HG03460 (cell line): ENCODE measurements around the gene CDC20.
A peak's percentile ranks its signal among the peaks of the same experiment; 100 is the strongest.
"Not testable (repeated sequence)": the region's sequence is repeated elsewhere in the genome, so short reads cannot be mapped to it uniquely, and the experiment has no call there.

ENCODE experiments used
- ATAC-seq: cut with Tn5 transposase; IDR thresholded peaks from one replicate; pipeline ENCODE4 v1.9.1; 2021; ENCODE audit not compliant: unreplicated experiment

The CDC20 gene

DNA sequence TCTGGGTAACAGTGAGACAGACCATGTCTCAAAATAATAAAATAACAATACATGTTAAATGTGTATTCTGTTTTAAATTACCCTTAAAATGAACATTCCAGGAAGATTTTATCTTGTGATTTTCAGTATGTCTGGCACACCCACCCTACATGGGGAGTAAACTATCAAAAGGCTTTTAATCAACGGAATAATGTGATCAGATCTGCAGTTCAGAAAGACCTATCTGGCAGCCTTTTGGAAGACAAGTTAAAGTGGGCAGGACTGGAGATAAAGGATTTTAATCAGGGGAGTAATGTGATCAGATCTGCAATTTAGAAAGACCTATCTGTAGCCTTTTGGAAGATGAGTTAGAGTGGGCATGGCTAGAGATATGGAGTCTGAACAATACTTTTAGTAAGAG lies 20.7 kb downstream of the CDC20 start:
- no peak for ATAC-seq

DNA sequence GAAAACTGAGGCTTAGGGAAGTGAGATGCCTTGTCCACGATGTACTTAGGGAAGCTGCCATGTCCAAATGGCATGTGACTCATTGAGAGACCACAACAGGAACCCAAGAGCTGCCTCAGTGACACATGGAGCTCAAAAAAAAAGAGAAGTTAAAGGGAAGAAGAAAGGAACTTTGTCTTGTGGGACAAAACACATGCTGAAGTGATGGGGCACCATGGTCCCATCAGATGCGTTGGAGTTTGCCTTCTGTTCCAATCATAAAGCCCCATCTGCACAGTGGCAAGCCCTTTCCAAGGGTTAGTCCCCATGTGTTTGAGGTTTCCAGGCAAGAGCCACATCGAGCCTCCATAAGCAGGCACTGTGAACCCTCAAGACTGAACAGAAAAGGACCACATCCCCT lies 22.8 kb downstream of the CDC20 start:
- no peak for ATAC-seq

DNA sequence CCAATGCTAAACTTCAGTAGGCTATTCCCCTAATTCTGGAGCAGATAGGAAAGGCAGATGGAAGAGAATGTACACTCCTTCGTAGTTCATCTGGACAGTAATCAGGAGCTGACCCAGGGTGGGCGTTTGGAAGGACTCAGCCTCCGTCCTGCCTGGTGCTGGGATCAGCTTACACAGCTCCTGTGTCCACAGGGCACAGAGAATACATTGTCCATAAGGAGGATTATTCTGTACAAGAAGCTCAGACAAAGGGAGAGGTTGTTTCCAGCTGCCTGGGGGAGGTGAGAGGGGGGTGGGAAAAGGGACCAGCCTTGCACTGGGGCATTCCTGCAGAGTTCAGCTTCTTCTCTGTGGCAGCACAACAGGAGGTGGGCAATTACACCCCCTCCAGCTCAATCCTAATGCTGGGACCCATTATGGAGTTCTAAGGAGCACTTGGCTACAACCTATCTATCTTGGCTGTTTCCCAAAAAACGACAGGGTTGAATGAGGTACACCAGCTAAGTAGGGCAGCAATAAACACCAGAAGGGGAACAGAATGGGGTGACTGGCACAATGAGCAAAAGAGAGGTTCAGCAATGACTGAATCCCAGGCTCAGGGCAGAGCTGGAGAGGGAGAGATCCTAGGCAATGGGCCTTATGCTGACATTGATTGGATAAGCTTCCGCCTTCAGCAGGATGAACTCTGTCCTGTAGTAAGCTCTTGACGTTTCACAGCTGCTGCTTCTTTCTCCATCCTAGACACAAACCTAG lies 23.4 kb downstream of the CDC20 start:
- ATAC-seq = no peak

DNA sequence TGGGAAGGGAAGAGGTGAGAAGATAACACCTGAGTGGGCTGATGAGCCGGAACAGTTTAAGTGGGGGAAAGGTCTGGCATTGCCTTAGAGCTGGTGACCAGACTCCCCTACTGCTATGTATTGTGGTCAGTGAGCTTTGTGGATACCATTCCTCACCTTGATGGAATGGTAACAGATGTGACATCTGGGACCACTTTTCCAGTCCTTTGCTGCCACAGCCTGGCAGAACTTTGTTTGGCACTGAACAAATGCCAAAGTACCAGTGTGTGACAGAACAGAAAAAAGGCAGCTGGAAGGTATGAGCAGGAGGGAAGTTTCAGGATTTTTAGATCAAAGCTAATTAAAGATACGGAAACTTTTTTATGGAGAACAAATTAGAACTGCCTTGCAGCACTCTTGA lies 24.7 kb downstream of the CDC20 start:
- ATAC-seq = no peak

DNA sequence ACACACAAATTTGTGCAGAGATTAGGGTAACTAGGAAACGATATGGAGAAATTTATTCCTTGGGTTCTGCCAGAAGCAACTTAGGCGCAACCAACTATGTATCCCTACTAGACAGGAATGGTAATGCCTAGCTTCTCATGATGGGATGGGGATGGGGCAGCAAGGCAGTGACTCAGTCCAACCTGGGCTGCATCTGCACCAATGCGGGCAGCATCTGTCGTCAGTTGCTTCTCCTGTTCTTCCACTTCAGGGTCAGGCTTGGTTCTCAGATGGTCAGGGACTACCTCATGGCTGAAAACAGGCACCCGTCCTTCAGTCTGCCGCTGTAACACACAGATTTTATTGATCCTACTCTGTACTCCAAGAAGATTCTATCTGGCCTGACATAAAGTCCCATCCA lies 27.9 kb downstream of the CDC20 start:
- no peak for ATAC-seq

DNA sequence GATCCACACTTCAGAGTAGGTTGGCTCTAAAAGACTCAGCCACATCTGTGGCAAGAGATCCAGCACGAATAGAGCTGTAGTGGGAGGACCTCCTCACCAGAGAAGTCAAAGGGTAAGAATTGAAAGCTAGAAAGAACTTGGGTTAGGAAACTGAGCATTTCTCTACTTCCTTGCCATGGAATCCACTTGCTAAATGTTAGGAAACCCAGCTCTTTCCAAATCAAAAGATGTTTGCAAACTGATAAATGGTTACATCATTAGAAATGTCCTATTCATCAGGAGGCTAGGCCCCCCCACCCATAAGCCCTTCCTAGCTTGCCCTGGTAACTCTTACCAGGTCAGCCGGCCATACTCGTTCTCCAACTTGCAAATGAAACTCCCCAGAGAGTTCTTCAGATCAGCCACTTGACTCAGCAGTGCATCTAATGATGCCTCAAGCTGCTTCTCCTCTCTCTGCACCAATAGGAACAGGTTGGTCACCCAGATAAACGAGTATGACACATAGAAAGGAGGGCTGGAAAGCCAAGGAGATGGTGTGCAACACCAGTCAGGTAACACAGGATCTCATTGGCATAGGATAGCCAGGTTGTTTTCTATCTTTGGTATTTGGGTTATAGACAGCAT lies 29.3 kb downstream of the CDC20 start:
- ATAC-seq = no peak

DNA sequence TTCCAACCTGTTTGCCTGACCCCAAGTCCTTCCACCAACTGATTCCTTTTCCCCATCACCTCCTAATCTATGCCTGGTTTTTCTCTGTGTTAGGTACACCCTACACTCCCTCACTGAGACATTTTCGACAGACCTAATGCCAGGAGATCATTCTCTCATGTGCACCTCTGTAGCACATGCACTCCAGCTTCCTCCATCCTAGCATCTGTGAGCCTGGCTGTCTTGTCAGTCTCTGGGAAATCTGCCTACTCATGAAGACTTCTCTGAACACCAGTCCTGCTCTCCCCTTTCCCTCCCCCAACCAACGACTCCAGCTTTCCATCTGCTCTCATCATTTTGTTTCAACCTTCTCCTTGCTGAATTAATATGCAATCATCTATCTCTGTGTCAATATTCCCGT lies 29.8 kb downstream of the CDC20 start:
- ATAC-seq = no peak

DNA sequence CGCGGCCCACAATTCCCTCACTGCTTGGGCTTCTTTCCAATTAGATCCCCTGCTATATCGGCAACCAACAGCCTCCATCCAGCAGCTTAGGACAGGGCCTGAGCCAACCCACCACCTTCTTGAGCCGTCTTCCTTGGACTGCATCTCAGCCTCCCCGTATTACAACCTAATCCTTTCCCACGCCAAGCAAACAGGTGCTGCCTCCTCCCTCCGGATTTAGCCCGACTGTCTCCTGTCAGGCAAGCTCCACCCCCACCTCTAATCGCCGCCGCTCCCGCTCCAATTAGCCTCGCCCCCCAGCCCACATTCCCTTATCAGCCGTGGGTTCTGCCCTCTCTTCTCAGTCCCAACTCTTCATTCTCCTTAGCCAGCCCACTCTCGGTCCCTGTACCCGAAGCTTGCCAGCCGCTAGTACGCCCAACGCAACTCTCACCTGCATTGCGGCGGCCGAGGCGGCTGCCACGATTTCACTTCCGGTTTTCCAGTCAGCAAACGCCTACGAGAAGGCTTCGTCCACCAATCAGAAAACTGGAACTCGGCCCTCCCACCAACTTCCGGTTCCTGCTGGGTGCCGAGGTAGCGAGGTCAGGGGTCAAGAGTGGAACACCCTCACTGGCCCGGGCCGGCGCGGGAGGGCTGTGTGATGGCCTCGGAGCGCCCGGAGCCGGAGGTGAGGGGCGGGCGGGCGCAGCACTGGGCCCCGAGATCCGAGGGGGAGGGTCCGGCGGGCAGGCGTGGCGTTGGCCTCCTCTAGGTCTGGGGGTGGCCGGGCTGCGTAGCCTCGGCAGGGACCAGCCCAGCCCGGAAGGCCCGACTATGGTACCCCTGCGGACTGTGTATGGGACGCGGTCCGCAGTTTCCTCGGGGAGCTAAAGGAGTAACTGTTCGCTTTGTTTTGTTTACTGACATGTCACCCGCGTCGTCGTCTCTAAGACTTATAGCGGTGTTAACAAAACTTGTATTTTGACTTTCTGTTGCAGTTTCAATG lies 30.8 kb downstream of the CDC20 start, which contains the start of the genes MED8 and SZT2:
MED8 (minus strand) TSS at position 475 of the 988 bp plus-strand sequence; CDS start at position 439, 36 bp downstream.
SZT2 (plus strand) TSS at position 574 of the 988 bp plus-strand sequence; CDS start at position 644, 70 bp downstream.
- peak; percentile 87 for ATAC-seq

DNA sequence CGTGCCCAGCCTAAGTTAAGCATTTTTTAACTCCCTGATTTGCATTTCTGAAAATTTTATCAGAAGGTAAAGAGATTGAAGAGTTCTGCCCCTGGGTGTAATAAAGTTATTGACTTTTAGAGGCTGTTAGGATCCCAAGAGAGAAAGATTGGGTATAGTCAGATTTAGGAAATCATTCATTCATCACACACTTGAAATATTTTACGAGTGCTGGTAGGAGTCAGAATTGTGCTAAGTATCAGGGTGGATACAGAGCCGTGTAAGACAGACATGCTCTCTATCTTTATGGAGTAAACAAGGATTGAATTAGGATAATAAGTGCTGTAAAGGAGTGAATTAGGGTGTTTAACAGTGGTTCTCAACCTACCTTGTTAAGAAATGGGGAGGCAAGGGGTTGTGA lies 33.9 kb downstream of the CDC20 start:
- no peak for ATAC-seq

DNA sequence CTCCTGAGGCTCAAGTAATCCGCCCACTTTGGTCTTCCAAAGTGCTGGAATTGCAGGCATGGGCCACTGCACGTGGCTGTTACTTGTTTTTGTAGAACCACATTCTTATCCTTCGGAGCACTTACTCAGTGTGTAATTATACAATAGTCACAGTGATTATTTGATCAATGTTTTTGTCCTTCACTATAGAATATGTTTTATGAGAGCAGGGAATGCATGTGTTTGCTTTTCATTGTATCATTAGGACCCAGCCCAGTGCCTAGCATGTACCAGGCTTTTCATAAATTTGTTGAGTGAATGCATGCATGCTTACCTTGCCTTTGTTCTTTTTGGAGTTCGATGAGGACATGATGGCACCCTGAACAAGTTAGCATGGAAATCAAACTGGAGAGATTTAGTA lies 36.7 kb downstream of the CDC20 start:
- no peak for ATAC-seq

DNA sequence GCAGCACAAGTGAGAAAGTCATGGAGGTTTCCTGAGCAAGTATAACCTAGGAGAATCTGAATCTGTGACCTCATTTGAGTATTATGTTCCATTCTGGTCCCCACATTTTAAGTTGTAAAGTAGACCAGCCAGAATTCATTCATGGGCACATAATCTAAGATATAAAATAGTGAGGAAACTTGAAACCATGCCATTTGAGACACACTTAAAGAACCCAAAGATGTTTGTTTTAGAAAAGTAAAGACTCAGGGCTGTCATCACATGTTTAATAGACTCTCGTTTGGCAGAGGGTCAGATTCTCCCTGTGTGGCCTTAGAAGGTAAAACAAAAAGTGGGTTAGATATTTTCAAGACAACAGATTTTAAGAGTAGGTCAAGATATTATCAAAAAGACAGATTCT lies 37.3 kb downstream of the CDC20 start:
- no peak for ATAC-seq

DNA sequence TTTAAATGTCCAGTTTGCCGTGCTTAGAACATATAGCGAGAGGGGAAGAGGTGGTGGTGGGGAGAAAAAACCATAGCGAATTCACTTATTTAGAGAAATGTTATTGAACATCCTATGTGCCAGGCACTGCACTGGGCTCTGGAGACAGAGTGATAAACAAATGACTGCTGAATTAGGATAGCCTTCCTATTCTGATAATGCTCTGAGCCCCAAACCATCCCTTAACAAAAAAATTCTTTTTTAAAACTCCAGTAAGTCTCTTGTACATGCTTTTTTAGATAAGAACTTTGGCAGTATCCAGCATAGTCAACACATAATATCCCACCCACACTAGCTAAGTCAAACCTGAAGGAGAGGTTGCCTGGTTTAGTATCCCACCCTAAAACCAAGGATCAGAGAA lies 39.4 kb downstream of the CDC20 start:
- ATAC-seq = no peak

DNA sequence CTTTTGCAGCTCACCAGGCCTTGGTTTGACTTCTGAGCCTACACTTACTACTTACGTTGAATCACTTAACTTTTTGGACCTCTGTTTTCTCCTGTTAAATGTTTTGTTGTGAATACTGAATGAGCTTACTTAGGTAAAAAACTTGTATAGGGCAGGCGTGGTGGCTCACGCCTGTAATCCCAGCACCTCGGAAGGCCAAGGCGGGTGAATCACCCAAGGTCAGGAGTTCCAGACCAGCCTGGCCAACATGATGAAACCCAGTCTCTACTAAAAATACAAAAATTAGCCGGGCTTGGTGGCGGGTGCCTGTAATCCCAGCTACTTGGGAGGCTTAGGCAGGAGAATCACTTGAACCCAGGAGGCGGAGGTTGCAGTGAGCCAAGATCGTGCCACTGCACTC lies 41.7 kb downstream of the CDC20 start:
- ATAC-seq = not testable (repeated sequence)

DNA sequence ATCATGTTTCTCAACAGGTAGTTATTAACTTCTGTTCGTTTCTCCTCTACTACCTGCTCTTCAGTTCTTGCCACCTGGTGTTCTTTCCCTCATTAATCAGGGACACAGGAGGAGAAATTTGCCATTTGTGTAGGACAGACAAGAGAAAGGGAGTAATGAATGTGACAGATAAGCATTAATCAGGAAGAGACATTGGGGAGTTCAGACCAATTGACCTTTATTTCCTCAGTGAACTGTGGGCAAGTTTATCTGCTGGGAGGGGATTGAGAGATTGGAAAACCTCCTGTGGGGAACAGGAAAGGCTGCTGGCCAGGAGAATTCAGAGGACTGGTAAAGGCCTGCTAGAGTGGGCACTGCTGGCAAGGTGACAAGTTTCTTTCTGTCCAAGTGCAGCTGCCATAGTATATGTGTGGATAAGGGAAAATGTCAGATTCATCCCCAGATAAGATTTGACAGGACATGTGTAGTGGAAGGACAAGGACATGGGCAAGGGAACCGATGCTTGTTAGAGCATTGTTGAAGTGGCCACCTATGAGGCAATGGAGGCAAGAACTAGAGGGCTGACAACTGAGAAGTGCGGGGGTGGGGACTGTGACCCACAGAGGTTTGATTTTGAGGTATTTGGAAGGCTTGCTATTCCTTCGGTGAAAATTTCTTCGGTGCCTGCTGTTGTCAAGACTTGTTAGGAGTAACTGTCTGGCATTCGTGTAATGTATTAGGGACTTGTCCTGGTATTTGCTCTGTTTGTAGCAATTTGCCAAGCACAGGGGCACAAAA lies 43.5 kb downstream of the CDC20 start:
- ATAC-seq = no peak

DNA sequence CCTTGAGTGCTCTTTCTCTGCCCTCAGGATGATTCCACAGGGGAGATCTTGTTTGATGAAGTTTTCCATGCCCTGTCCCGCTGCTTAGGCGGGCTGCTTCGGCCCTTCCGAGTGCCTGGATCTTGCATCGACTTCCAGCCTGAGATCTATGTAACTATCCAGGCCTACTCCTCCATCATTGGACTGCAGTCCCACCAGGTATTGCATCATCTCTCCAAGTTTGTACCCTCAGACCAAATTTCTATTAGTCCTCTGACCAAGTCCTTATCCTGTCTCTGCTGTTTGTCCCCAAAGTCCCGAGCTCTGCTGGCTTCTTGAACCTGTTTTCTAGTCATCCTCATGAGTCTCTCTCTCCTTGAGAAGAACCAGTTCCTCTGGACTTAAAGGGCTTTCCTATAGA lies 45.6 kb downstream of the CDC20 start:
- ATAC-seq = no peak

DNA sequence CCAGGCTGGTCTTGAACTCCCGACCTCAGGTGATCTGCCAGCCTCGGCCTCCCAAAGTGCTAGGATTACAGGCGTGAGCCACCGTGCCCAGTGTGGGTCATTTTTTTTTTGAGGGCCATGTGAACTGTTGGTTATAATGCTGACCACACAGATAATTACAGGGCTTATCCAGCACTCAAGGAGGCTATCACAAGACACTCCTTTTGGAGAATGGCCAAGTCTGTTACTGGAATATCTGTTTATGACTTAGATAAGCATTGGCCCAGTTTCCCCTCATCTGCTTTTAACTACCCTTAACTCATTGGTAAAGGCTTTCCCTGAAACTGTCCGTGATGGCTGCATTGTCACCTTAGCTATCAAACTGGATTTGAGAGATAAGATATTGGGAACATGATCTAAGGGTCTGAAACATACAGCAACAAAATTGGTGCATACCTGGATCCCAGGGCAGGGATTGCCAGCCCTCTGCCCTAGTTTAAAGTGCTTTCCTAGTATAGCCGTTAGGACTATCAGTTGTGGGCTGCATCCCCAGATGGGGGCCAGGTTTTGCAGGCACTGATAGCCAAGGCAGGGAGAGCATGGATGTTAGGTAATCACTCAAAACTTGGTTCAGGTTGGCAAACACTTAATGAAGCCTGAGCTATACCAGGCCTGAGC lies 46.6 kb downstream of the CDC20 start:
- ATAC-seq = no peak

DNA sequence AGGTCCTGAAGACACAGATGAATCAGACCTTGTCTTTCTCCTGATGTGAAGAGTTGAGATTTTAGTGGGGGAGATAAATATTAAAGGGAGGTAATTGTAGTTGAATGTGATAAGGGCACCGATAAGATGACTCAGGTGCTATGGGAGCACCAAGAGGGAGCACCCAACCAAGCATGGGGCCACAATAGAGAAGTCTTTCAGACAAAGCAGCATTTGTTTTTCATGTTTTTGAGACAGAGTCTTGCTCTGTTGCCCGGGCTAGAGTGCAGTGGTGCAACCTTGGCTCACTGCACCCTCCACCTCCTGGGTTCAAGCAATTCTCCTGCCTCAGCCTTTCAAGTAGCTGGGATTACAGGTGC lies 47.1 kb downstream of the CDC20 start:
- ATAC-seq = no peak

DNA sequence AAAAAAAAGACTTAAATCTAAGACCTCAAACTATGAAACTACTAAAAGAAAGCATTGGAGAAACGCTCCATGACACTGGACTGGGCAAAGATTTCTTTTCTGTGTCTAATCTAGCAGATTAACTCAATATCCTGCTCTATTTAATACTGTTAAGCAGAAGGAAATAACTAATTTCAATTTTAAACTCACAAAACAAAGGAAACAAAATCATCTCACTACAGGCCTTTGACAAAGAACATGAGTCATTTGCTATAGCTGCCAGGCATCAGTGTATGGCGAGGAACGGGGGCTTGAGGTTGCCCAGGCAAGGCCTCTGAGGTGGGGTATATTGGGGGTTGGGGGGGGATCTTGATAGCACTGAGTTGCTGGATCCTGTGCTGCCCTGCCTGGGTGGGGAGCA lies 51.8 kb downstream of the CDC20 start:
- ATAC-seq = no peak
